Stimulated activated CD8-positive, alpha-beta memory T cell treated with anti-CD3 and anti-CD28 coated beads, Interleukin-12 subunit alpha, Interleukin-12 subunit beta, amount 100 ng/mL, for 1 hour (primary cell): ENCODE results near the gene HTR4.

ENCODE experiments used
- DNase-seq: peaks from one replicate; pipeline ENCODE4 v3.0.0-alpha.2; 2020; ENCODE audit warnings: low read depth

HTR4 gene

GRCh38 chr5:148663509-148663908, 9.2 kb upstream of the HTR4 start:
- DNase-seq: no peak

- DNase-seq: no peak
Measured at GRCh38 chr5:148660346-148660660, 6.0 kb upstream of the HTR4 start.

DNA sequence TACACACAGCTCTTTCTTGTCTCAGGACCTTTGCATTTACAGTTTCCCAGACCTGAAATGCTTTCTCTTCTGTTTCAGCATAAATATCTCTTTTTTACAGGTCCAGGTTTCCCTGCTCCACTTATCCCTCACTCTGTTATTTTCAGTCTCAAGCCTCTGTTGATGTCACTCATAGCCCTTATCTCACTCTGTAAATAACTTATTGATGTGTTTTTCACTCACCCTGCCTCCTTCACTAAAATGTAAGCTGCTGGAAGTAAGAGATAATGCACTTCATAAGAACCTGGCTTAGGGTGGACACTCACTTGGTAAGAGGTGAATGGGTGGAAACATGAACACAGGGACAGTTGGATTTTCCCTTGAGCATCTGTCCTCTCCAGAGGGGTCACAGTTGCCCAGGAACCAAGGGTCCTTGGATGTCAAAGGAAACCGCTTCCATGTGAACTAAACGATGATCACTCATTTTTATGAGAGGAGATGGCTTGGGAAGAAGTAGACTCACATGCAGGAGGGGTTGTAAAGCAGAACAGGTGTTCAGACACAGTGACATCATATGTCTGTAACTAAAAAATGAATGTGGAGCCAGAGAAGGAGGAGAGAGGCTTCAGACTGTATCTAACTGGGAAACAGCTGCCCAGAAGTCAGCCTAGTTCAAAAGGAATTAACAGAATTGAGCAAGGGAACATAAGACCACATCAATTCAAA, 5.5 kb upstream of the HTR4 start:
- DNase-seq: no peak

DNA sequence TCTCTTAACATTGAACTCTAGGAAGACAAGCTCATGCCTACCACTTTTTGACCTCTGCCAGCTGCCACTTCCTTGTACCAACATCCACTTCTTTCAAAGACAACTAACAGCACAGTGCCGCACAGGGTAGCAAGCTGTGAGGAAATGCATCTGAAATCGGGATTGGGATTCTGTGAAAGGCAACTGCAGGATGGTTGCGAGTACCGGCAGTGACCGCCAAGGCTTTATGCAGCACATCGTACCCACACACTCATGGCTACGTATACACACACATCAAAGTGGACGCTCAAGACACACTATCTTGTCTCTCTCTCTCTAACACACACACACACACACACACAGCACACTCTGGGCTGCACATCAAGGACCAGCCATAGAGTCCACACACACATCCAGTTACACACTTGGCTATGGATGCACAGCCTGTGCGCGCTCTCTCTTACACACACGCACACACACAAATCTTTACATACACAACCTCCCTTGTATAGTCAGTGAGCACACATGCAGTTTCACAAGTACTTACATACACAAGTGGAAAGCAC, 964 bp downstream of the HTR4 start:
- DNase-seq: no peak

DNA sequence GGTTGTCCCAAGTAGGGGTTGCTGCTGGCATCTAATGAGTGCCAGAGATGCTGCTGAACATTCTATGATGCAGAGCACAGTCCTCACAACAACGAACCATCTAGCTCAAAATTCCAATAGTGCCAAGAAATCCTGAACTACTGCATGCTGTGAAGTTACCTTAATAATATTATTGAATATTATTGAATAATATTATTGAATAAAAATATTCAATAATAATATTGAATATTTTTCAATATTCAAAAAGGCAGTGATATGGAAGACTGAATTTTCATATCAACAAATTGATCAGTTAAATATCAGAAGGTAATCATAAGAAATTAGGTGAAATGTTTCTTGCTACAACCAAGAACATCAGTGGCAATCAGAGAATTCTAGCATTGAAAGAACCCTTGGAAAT, 2.8 kb downstream of the HTR4 start:
- no peak for DNase-seq

DNA sequence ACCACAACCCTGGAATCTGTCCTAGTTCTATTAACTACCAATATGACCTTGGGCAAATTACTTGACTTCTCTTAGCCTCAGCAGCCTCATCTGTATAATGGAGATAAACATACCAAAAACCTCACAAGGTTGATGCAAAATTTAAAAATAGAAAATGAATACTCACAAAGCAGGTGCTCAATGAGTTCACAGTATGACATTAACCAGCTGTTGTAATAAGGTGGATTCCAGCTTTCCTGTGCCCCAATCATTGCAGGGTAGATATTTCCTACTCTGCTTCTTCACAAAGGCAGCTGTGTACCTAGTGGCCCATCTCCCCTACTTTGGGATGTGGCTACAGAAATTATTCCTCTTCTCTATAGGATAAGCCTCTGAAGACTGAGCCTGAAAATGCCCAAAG, 8.8 kb downstream of the HTR4 start:
- DNase-seq: no peak

DNA sequence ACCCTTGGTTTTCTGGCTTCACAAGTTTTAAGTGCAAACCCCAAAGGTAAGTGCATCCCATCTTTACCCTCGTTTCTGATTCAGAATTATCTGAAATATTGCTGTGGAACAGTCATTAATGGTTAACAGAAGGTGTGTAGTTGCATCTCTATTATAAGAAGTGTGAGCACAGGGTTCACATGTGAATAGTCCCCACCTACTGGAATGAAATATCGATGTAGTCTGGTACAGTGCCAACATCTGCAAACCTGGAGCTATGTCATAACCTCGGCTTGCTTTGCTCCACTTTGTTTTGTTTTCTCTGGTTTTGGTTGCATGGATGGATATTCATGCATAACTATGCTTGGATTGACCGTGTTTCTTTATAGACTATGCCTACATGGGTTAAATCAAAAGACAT, 12.6 kb downstream of the HTR4 start:
- no peak for DNase-seq

DNA sequence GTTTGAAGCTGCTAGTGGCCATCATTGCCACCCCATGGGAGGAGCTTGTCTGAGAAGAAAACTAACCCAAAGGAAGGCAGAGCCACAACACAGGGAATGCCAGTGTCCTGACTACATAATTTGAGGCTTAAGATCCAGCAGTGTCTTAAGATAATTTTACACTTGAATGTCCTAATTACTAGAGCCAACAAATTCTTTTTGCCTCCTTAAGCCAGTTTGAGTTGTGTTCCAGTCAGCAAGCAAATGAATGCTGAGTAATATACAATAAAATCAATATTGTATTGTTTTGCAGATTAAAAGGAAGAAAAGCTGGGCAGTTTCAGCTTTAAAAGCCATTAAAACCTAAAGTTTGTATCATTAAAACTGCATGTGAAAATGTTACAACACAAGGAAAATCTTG, 13.9 kb downstream of the HTR4 start:
- no peak for DNase-seq

DNA sequence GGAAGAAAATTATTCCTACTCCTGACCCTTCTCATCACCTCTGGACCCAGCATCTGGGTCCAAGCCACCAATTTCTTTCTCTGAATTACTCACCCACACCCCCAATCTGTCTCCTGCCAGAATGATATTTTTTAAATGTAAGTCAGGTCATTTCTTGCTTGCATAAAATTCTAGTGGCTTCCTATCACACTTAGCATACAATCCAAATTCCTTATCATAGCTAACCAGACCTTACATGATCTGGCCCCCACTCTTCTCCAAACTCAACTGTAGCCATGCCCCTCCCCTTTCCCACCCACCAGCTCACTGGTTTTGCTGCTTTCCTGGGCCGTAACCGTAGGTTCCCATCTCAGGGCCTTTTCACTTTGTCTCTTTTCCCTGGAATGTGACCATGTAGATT, 15.2 kb downstream of the HTR4 start:
- DNase-seq: no peak

- DNase-seq: no peak
Measured at GRCh38 chr5:148636353-148636752, 18.0 kb downstream of the HTR4 start.

DNA sequence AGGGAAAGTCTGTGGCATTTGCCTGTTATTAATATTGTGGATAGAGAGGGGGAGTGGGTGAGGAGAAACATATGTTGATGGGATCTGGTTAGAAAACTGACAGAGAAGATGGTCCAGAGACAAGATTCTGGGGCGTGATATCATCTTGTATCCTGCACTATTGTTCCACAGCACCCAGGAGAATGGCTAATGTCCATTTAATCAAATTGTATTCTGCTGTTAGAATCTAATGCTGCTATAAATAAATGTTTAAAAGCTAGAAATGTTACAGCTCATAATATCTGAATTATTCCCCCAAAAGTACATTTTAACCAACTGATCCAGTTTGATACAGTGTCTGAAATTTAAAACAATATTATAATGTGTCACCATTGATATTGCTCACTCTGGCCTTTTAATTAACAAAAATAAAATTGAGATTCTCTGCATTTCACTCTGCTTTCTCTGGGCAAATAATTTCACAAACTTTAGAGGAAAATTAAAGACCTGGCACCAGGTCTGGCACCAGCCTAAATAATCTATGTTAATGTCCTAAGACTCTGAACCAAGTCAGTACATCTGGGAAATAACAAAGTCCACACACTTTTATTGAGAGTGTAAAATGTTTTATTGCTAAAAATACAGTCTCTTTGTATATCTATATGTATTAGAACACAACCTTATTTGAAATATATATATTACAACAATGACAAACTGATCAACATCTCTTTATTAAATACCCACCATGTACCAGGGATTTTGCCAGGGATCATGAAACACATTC, 18.8 kb downstream of the HTR4 start:
- DNase-seq: no peak

- no peak for DNase-seq
Measured at GRCh38 chr5:148633067-148633377, 21.3 kb downstream of the HTR4 start.

- DNase-seq: no peak
Measured at GRCh38 chr5:148632255-148633066, 21.9 kb downstream of the HTR4 start.

DNA sequence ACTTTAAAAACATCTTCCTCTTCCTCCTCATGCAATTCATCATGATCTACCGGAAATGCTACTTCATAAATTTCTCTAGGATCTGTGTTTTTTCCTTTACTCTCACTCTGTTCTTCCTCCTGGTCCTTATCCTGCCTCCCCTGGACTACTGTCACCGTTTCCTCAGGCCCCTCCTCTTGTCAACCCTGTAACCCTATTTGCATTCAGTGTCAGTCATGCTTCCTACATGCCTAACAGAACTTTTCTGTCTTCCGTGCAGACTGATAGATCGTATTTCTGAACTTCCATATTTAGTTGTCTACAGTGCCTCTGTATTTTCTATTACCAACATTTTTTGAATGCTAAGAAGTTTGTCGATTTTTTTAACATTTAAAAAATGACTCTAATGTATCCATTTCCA, 27.3 kb downstream of the HTR4 start:
- no peak for DNase-seq

DNA sequence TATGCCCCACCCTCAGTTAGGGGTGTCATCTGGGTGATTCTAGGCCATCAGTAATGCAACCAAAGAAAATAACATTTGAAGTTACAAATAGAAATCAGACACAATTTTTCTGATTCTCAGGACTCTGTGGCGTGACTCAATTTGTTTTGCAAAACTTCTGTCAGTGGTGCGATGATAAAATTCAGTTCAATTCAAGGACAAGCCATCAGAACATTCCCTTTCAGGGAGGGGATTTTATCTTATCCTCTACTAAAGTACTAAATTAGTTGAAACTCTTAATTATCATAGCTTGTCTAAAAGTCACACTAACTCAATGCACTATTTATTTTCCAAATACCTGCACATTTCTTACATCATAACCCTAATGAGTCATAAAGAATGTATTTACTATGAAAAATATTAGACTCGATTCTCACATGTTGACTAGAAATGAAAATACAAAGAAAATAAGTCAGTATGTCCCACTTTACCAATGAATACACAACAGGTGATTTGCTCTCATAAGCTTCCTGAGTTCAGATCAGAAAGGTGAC, 28.2 kb downstream of the HTR4 start:
- DNase-seq: no peak

DNA sequence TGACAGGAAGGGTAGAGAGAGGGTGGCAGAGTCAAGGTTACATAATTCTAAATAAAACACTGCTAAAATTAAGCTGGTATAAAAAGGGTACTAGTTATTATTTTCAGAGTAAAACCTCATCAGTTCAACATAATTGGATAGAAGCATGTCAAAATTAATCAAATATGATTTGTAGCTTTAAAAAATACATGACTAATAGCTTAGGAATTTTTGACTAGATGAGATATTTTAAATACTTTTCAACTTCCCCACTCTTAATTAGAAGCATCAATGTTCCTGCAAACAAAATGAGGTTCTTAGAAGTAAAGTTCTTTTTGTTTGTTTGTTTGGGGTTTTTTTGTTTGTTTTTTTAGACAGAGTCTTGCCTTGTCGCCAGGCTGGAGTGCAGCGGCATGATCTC, 29.1 kb downstream of the HTR4 start:
- no peak for DNase-seq

- DNase-seq: no peak
Measured at GRCh38 chr5:148623741-148624140, 30.6 kb downstream of the HTR4 start.

- no peak for DNase-seq
Measured at GRCh38 chr5:148623101-148623500, 31.2 kb downstream of the HTR4 start.

GRCh38 chr5:148620696-148621095, 33.6 kb downstream of the HTR4 start:
- no peak for DNase-seq

- no peak for DNase-seq
Measured at GRCh38 chr5:148620091-148620490, 34.2 kb downstream of the HTR4 start.

- DNase-seq: no peak
Measured at GRCh38 chr5:148619484-148619883, 34.8 kb downstream of the HTR4 start.

DNA sequence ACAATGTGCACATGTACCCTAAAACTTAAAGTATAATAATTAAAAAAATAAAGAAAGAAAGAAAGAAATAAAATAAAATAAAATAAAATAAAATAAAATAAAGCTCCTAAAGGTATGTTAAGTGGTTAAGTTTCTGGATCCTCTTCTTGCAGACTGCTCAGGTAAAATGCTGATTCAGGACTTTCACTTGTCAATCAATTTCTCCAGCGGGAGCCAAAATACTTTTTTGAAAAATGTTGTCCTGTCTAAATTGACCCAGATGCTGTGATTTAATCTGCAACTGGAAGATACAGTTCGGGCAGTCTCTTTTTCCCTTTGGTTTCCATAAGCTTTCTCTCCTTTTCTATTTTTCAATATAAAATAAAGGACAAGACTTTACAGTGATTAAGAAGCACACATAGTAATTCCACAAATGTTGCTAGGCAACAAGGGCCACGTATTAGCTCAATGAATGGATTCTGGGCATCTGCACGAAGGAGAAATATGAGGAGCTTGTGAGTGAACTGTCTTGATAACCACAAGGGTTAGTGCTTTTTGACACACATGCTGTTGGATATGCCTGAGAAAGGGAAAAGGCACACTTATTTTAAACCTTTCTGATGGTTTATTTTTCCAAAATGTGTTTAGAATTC, 38.6 kb downstream of the HTR4 start:
- DNase-seq: no peak
